GM12878 (cell line): ENCODE data around the gene DNAJC6. TPM values are rescaled to one million over a fixed set of nuclear protein-coding genes. Genes with fewer than 3 reads are reported as not detected.

ENCODE experiments used
- ATAC-seq: fragments of 200-7000 bp; cut with Tn5 transposase; 3 replicates; pipeline ENCODE4 v1.9.1; 2020; ENCODE audit warnings: mild to moderate bottlenecking, moderate library complexity
- BruUV-seq: library from RNA; stranded (reverse); fragments of 400-500 nt; replicated peaks from 2 replicates; lab custom pipeline; 2021; lab: Mats Ljungman, UMichigan
- CTCF ChIA-PET: fragments of 300-600 bp; sonication (Branson Sonifier 250); formaldehyde crosslinking; extraction: SDS; loops from one replicate; lab custom pipeline; 2021; ENCODE audit warnings: inconsistent platforms; lab: Yijun Ruan, JAX
- POLR2A ChIA-PET: fragments of 350-600 bp; formaldehyde crosslinking; extraction: SDS; loops from one replicate; lab custom pipeline; 2021; ENCODE audit warnings: inconsistent platforms; lab: Charles Lee
- RAD21 ChIA-PET: fragments of 300-600 bp; sonication (Branson Sonifier 250); formaldehyde crosslinking; loops from one replicate; lab custom pipeline; 2023; ENCODE audit warnings: antibody characterized with exemption; ENCODE audit not compliant: unreplicated experiment; lab: Charles Lee
- SMC1A ChIA-PET: fragments of 300-600 bp; sonication (Branson Sonifier 250); formaldehyde crosslinking; loops from one replicate; lab custom pipeline; 2023; ENCODE audit not compliant: unreplicated experiment, uncharacterized antibody; lab: Charles Lee
- DNase-seq: peaks from one replicate; pipeline ENCODE4 v3.0.0-alpha.2; 2011; ENCODE audit warnings: low read depth, low spot score
- FAIRE-seq: peaks from 3 replicates; lab custom pipeline; 2011; peaks lifted over from hg19 to GRCh38; lab: Jason Lieb, UNC
- H2AFZ ChIP-seq: 2 replicates; pipeline ENCODE4 v1.6.0; 2011; ENCODE audit warnings: low read depth, low read length, control low read depth; ENCODE audit not compliant: control insufficient read depth
- H3K27ac ChIP-seq: 2 replicates; pipeline ENCODE4 v1.5.1; 2011; ENCODE audit warnings: control low read depth; ENCODE audit not compliant: control insufficient read depth, insufficient read depth
- H3K27me3 ChIP-seq, 2 experiments: replicated peaks in 1 of 2; 2 replicates each; pipeline versions ENCODE4 v1.6.0 to v1.6.1; 2011; ENCODE audit warnings: low read length in 1 of 2; ENCODE audit not compliant: control insufficient read depth in 2 of 2, insufficient read depth in 2 of 2
- H3K36me3 ChIP-seq, 2 experiments: 2 replicates each; pipeline ENCODE4 v1.5.1; 2011; ENCODE audit warnings: low read length in 1 of 2; ENCODE audit not compliant: control insufficient read depth in 2 of 2, insufficient read depth in 2 of 2
- H3K4me1 ChIP-seq: 2 replicates; pipeline ENCODE4 v1.6.1; 2011; ENCODE audit warnings: mild to moderate bottlenecking, low read length, moderate library complexity, mixed read lengths; ENCODE audit not compliant: control insufficient read depth, insufficient read depth
- H3K4me2 ChIP-seq: 2 replicates; pipeline ENCODE4 v1.6.0; 2011; ENCODE audit warnings: control low read depth; ENCODE audit not compliant: control insufficient read depth, insufficient read depth
- H3K4me3 ChIP-seq: fragments of 200-600 bp; sonication (generic); 2 replicates; pipeline ENCODE4 v1.5.1; 2016
- H3K79me2 ChIP-seq: 2 replicates; pipeline ENCODE4 v1.6.0; 2011; ENCODE audit warnings: low read length; ENCODE audit not compliant: control insufficient read depth, insufficient read depth
- H3K9ac ChIP-seq: 2 replicates; pipeline ENCODE4 v1.8.0; 2011; ENCODE audit warnings: low read length, control low read depth, mixed read lengths; ENCODE audit not compliant: control insufficient read depth, insufficient read depth
- H3K9me3 ChIP-seq: replicated peaks from 3 replicates; pipeline ENCODE4 v1.5.1; 2011; ENCODE audit warnings: mild to moderate bottlenecking, low read length; ENCODE audit not compliant: control insufficient read depth, insufficient read depth
- H4K20me1 ChIP-seq: 2 replicates; pipeline ENCODE4 v1.6.0; 2011; ENCODE audit not compliant: control insufficient read depth, insufficient read depth
- BACH1 ChIP-seq: fragments of 450-650 bp; IDR thresholded peaks from 2 replicates; pipeline ENCODE4 v1.6.1; 2017; ENCODE audit warnings: mild to moderate bottlenecking, borderline replicate concordance
- CBX5 ChIP-seq: sonication (generic); IDR thresholded peaks from 2 replicates; pipeline ENCODE4 v1.6.1; 2016; ENCODE audit warnings: low read depth, moderate library complexity, mild to moderate bottlenecking, inconsistent platforms
- GABPA ChIP-seq: IDR thresholded peaks from 2 replicates; pipeline ENCODE4 v1.6.1; 2014; ENCODE audit warnings: antibody characterized with exemption, low read depth, mild to moderate bottlenecking, inconsistent platforms
- IKZF2 ChIP-seq, 2 experiments: fragments of 450-650 bp; IDR thresholded peaks; 2 replicates each; pipeline ENCODE4 v1.6.1; 2017; ENCODE audit warnings: mild to moderate bottlenecking in 2 of 2, moderate library complexity in 2 of 2
- MEF2A ChIP-seq: IDR thresholded peaks from 2 replicates; pipeline ENCODE4 v1.6.1; 2011; ENCODE audit warnings: low read depth, mild to moderate bottlenecking, low read length, moderate library complexity; ENCODE audit not compliant: insufficient read depth
- MYC ChIP-seq: IDR thresholded peaks from 2 replicates; pipeline ENCODE4 v1.6.1; 2011; ENCODE audit warnings: mild to moderate bottlenecking, low read length, moderate library complexity, inconsistent platforms; ENCODE audit not compliant: insufficient read depth, insufficient replicate concordance, insufficient read length, severe bottlenecking
- NFIC ChIP-seq: IDR thresholded peaks from 2 replicates; pipeline ENCODE4 v1.6.1; 2012; ENCODE audit warnings: low read depth, mild to moderate bottlenecking, inconsistent platforms, low read length, moderate library complexity
- POLR2AphosphoS2 ChIP-seq: IDR thresholded peaks from 2 replicates; pipeline ENCODE4 v1.6.1; 2011; ENCODE audit warnings: low read depth, mild to moderate bottlenecking, low read length, improper control_type of control experiment, moderate library complexity
- RCOR1 ChIP-seq: conservative IDR thresholded peaks from 2 replicates; pipeline ENCODE4 v1.6.1; 2012; ENCODE audit warnings: low read depth, low read length, improper control_type of control experiment
- SMC3 ChIP-seq: IDR thresholded peaks from 2 replicates; pipeline ENCODE4 v1.6.1; 2011; ENCODE audit warnings: low read length, improper control_type of control experiment, borderline replicate concordance
- TARDBP ChIP-seq: IDR thresholded peaks from 2 replicates; pipeline ENCODE4 v1.6.1; 2016; ENCODE audit warnings: borderline replicate concordance
- YY1 ChIP-seq: IDR thresholded peaks from 2 replicates; pipeline ENCODE4 v1.6.1; 2011; ENCODE audit warnings: low read depth, mild to moderate bottlenecking, low read length
- WGBS: methylation state at CpG from one replicate; pipeline ENCODE4 v1.1.6; 2016; ENCODE audit warnings: low lambda C conversion rate; ENCODE audit not compliant: insufficient replicate concordance, insufficient coverage; ENCODE audit errors: missing lambda C conversion rate; 5-methylcytosine and 5-hydroxymethylcytosine counted together
- in situ Hi-C: fragments of 300-500 bp; cut with MboI; formaldehyde crosslinking; loops from 9 replicates; pipeline ENCODE4 v1.14.3; 2018; ENCODE audit warnings: mixed read lengths
- intact Hi-C: fragments of 100-400 bp; cut with micrococcal nuclease; formaldehyde crosslinking; loops from one replicate; pipeline ENCODE4 v1.14.2; 2022; ENCODE audit not compliant: unreplicated experiment
- polyA plus RNA-seq, 11 experiments: library from polyadenylated mRNA; depleted of rRNA in 4 of 11; unstranded in 6 of 11; stranded (reverse) in 5 of 11; fragments of >200 nt; fragmentation: Nextera tagmentation in 4 of 11; fragmentation: Illumina TruSeq in 1 of 11; extraction: Ambion mirVana in 4 of 11; extraction: Trizol in 1 of 11; gene quantifications; 1 replicate in 1 of 11; 2 replicates in 10 of 11; pipeline versions ENCODE4 v1.2.1 to v1.2.3, GENCODE V29; 2011 to 2016; ENCODE audit warnings: inconsistent platforms in 2 of 11, missing spikeins in 2 of 11, low read depth in 1 of 11
- total RNA-seq, 4 experiments: library from RNA; depleted of rRNA in 3 of 4; stranded (reverse); fragments of >200 nt in 3 of 4; fragmentation: Illumina TruSeq in 1 of 4; extraction: Trizol in 1 of 4; gene quantifications; 2 replicates each; pipeline versions ENCODE4 v1.2.1 to v1.2.3, GENCODE V29; 2013 to 2021
- TF ChIP-seq, protein P1 (sequence below): fragments of 450-650 bp; formaldehyde crosslinking; IDR thresholded peaks from 2 replicates; pipeline ENCODE4 v1.4.0; 2022; ENCODE audit warnings: mild to moderate bottlenecking, moderate library complexity
- TF ChIP-seq, protein P2 (sequence below): IDR thresholded peaks from 2 replicates; pipeline ENCODE4 v1.6.1; 2011; ENCODE audit warnings: low read depth, low read length, improper control_type of control experiment, borderline replicate concordance

DNAJC6 gene
- total and polyA plus RNA-seq, 10 of the 15 experiments (the other 5 are each of a cell fraction or from before 2014, with no cell fraction given) = 0.08 to 4.3 (median 2.7) TPM

DNA sequence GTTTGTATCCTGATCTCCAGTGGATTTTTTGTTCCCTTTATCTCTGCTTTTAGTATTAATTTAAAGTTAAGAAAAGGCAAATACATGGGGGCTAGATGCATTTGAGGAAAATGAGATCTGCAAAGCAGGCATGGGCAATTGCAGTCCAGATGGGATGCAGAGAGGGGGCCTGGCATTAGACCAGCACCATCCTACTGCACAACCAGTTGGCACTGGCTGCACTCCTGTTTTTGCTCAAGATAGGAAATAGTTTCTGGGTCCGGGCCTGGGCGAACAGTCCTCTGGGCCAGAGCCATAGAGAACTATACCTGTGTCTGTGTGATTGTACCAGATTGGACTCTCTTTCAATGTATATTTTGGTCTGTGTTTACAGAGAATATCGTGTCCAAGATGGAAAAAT is 77.1 kb downstream of the DNAJC6 start:
- no peak for ATAC-seq
- no peaks in the 10 kb centered on the region for H3K36me3 ChIP-seq
- CTCF ChIA-PET = interaction anchor here (0.6 kb wide), 1 partner anchor 23 kb away, joined by 3 read pairs; no protein-coding TSS in a partner anchor

More for the DNA sequence above, 77.1 kb downstream of the DNAJC6 start:
- Histone ChIP-seq H3K9me3 (no peaks in the 10 kb centered on the region), H3K4me2 (no peak overlapping the region), H4K20me1 (no peaks in the 10 kb centered on the region), H2AFZ (no peak overlapping the region), H3K27me3 (no peaks in the 10 kb centered on the region; a peak in 1 of 4 replicates), H3K4me3 (no peak overlapping the region), H3K79me2 (no peaks in the 10 kb centered on the region), H3K9ac (no peak overlapping the region), H3K4me1 (no peaks in the 10 kb centered on the region), H3K27ac (no peak overlapping the region)
- BruUV-seq = no TSS peak
- no peak for DNase-seq
- WGBS = 67% methylated on average over 3 of the region's 3 CpGs
- intact Hi-C loops (no loop called here), in situ Hi-C loops (no loop called here)
- FAIRE-seq = no peak
- TF ChIP-seq, protein P1, sequence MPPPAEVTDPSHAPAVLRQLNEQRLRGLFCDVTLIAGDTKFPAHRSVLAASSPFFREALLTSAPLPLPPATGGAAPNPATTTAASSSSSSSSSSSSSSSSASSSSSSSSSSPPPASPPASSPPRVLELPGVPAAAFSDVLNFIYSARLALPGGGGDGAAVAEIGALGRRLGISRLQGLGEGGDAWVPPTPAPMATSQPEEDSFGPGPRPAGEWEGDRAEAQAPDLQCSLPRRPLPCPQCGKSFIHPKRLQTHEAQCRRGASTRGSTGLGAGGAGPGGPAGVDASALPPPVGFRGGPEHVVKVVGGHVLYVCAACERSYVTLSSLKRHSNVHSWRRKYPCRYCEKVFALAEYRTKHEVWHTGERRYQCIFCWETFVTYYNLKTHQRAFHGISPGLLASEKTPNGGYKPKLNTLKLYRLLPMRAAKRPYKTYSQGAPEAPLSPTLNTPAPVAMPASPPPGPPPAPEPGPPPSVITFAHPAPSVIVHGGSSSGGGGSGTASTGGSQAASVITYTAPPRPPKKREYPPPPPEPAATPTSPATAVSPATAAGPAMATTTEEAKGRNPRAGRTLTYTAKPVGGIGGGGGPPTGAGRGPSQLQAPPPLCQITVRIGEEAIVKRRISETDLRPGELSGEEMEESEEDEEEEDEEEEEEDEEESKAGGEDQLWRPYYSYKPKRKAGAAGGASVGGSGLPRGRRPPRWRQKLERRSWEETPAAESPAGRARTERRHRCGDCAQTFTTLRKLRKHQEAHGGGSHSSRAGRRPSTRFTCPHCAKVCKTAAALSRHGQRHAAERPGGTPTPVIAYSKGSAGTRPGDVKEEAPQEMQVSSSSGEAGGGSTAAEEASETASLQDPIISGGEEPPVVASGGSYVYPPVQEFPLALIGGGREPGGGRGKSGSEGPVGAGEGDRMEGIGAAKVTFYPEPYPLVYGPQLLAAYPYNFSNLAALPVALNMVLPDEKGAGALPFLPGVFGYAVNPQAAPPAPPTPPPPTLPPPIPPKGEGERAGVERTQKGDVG (CRISPR knock-in tag) = no peak
- TF ChIP-seq, protein P2, sequence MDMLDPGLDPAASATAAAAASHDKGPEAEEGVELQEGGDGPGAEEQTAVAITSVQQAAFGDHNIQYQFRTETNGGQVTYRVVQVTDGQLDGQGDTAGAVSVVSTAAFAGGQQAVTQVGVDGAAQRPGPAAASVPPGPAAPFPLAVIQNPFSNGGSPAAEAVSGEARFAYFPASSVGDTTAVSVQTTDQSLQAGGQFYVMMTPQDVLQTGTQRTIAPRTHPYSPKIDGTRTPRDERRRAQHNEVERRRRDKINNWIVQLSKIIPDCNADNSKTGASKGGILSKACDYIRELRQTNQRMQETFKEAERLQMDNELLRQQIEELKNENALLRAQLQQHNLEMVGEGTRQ = no peak
- TF ChIP-seq TARDBP (no peak), MYC (no peak), RCOR1 (no peak), CBX5 (no peak), NFIC (no peak), IKZF2 (IDR thresholded peaks at IDR 0.05) (no peak), POLR2AphosphoS2 (no peak), YY1 (no peak), BACH1 (no peak), SMC3 (no peak), GABPA (no peak), MEF2A (no peak)
- ChIA-PET RAD21 (no interaction called here), POLR2A (no interaction called here), SMC1A (no interaction called here)
